Activated CD8-positive, alpha-beta T cell treated with anti-CD3 and anti-CD28 coated beads for 36 hours (primary cell): ENCODE measurements around the gene AKAP9. TPM values are rescaled to one million over a fixed set of nuclear protein-coding genes. Genes with fewer than 3 reads are reported as not detected.

Experiments
- ATAC-seq: fragments of 200-7000 bp; cut with Tn5 transposase; one replicate; pipeline ENCODE4 v1.10.0; 2021; ENCODE audit warnings: mild to moderate bottlenecking, moderate library complexity
- CTCF ChIA-PET: fragments of 350-600 bp; sonication (Branson Sonifier 250); formaldehyde crosslinking; loops from one replicate; lab custom pipeline; 2021; ENCODE audit warnings: antibody characterized with exemption; lab: Charles Lee
- POLR2A ChIA-PET: fragments of 350-600 bp; sonication (Branson Sonifier 250); formaldehyde crosslinking; loops from one replicate; lab custom pipeline; 2021; ENCODE audit warnings: antibody characterized with exemption; lab: Charles Lee
- DNase-seq: peaks from one replicate; pipeline ENCODE4 v3.0.0-alpha.2; 2020
- H3K27ac Mint-ChIP-seq: one replicate; pipeline ENCODE4 v1.8.0; 2021; ENCODE audit warnings: mild to moderate bottlenecking, mixed read lengths
- H3K27me3 Mint-ChIP-seq: one replicate; pipeline ENCODE4 v1.8.0; 2021; ENCODE audit warnings: mixed read lengths
- H3K36me3 Mint-ChIP-seq: one replicate; pipeline ENCODE4 v1.8.0; 2021; ENCODE audit warnings: low read depth, mixed read lengths
- H3K4me1 Mint-ChIP-seq: one replicate; pipeline ENCODE4 v1.8.0; 2021; ENCODE audit warnings: low read depth, mixed read lengths
- H3K4me3 Mint-ChIP-seq: one replicate; pipeline ENCODE4 v1.8.0; 2021; ENCODE audit warnings: mild to moderate bottlenecking, moderate library complexity, mixed read lengths
- H3K9me3 Mint-ChIP-seq: one replicate; pipeline ENCODE4 v1.8.0; 2021; ENCODE audit warnings: mixed read lengths
- intact Hi-C: fragments of 100-400 bp; cut with micrococcal nuclease; formaldehyde crosslinking; loops from one replicate; pipeline ENCODE4 v1.10.0; 2022
- total RNA-seq, 2 experiments: library from RNA; stranded (reverse); gene quantifications; one replicate each; pipeline ENCODE4 v1.2.3, GENCODE V29; 2021
- TF ChIP-seq, protein P1 (sequence below): fragments of 200-600 bp; IDR thresholded peaks from one replicate; pipeline ENCODE4 v1.8.0; 2022; ENCODE audit warnings: antibody characterized with exemption, mild to moderate bottlenecking

AKAP9 gene
- total RNA-seq, 2 experiments from 2014 or later = 24.8 to 28.4 TPM

DNA sequence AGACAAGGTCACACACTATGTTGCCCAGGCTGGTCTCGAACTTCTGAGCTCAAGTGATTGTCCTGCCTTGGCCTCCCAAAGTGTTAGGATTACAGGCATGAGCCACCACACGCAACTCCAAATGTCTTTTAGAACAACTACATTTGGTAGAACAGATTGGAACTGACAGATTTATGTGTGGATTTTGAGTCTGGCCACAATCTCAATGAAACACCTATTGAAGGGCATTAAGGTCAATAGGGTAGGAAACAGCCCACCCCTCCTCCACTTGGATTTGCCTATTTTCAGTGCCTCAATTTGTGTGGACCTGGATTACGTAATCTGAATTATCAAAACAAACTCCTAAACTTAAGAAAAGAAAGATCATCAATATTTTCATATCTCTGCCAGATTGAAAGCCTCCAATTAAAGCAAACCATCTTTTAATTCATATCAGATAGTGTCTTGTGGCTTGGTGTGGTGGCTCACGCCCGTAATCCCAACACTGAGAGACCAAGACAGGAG, 209.1 kb downstream of the AKAP9 start:
- H3K27ac Mint-ChIP-seq = no peak overlapping the region

DNA sequence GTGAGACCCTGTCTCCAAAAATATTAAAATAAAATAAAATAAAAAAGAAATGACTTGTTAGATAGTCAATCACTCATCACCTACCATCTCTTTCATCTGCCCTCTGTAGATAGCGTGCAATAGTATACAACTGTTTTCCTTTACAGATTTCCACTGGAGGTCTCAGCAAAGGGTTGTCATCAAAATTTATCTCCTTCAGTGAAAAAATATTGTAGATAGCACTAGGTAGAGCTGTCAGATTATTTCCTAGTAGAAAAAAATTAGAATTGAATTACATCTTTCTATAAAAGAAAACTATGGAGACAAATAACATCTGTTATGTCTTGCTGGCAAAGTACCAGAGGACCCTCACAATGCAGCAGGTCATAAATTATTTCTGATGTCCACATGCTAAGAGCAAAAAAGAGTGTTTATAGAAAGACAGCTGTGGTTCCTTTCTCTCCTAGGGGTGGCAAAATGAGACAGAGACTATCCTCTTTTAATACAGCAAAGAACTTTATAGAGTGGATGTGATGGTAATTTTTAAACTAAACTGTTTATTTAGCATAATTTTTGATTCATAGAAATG, 209.9 kb downstream of the AKAP9 start:
- CTCF ChIA-PET = interaction anchor here (0.8 kb wide), 1 partner anchor 11 kb away, joined by 3 read pairs; no protein-coding TSS in a partner anchor
- no peak for ATAC-seq

More for the DNA sequence above, 209.1 kb downstream of the AKAP9 start:
- Mint-ChIP-seq H3K36me3 (no peaks in the 10 kb centered on the region), H3K9me3 (no peaks in the 10 kb centered on the region), H3K4me3 (no peak overlapping the region), H3K4me1 (no peaks in the 10 kb centered on the region), H3K27me3 (no peaks in the 10 kb centered on the region)
- ChIA-PET CTCF (no interaction called here), POLR2A (no interaction called here)
- DNase-seq (no peak), ATAC-seq (no peak)
- intact Hi-C loops = no loop called here
- TF ChIP-seq, protein P1, sequence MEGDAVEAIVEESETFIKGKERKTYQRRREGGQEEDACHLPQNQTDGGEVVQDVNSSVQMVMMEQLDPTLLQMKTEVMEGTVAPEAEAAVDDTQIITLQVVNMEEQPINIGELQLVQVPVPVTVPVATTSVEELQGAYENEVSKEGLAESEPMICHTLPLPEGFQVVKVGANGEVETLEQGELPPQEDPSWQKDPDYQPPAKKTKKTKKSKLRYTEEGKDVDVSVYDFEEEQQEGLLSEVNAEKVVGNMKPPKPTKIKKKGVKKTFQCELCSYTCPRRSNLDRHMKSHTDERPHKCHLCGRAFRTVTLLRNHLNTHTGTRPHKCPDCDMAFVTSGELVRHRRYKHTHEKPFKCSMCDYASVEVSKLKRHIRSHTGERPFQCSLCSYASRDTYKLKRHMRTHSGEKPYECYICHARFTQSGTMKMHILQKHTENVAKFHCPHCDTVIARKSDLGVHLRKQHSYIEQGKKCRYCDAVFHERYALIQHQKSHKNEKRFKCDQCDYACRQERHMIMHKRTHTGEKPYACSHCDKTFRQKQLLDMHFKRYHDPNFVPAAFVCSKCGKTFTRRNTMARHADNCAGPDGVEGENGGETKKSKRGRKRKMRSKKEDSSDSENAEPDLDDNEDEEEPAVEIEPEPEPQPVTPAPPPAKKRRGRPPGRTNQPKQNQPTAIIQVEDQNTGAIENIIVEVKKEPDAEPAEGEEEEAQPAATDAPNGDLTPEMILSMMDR = no peak

DNA sequence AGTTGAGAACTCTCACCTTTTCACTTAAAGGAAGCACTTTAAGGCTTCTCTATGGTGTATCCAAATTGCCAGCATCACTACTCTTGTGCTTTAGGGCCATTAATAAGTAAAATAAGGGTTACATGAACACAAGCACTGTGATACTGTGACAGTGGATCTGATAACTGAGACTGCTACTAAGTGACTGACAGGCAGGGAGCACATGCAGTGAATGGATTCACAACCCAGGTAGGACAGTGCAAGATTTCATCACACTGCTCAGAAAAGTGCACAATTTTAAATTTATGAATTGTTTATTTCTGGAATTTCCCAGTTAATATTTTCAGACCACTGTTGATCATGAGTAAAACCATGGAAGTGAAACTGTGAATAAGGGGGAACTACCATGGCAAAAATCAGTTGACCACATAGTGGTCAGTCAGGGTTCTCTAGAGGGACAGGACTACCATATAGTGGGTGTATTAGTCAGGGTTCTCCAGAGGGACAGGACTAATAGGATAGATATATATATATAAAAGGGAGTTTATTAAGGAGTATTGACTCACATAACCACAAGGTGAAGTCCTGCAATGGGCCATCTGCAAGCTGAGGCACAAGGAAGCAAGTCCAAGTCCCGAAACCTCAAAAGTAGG, 214.6 kb downstream of the AKAP9 start:
- Mint-ChIP-seq H3K9me3 (no peaks in the 10 kb centered on the region), H3K27me3 (no peaks in the 10 kb centered on the region), H3K27ac (no peak overlapping the region), H3K4me1 (no peaks in the 10 kb centered on the region), H3K4me3 (no peak overlapping the region), H3K36me3 (no peaks in the 10 kb centered on the region)
- POLR2A ChIA-PET = interaction anchor here (0.9 kb wide), 1 partner anchor 21 kb away, joined by 3 read pairs; the partner anchor contains the start of gene CYP51A1
- TF ChIP-seq, protein P1 = no peak
- CTCF ChIA-PET = no interaction called here
- no peak for DNase-seq
- intact Hi-C loops = no loop called here
- no peak for ATAC-seq

More for the DNA sequence above, 209.9 kb downstream of the AKAP9 start:
- intact Hi-C loops = no loop called here
- TF ChIP-seq, protein P1 = no peak
- H3K36me3 Mint-ChIP-seq = no peaks in the 10 kb centered on the region
- POLR2A ChIA-PET = no interaction called here
- no peak overlapping the region for H3K27ac Mint-ChIP-seq
- no peaks in the 10 kb centered on the region for H3K27me3 Mint-ChIP-seq
- no peak overlapping the region for H3K4me3 Mint-ChIP-seq
- H3K9me3 Mint-ChIP-seq = no peaks in the 10 kb centered on the region
- H3K4me1 Mint-ChIP-seq = no peaks in the 10 kb centered on the region
- no peak for DNase-seq

DNA sequence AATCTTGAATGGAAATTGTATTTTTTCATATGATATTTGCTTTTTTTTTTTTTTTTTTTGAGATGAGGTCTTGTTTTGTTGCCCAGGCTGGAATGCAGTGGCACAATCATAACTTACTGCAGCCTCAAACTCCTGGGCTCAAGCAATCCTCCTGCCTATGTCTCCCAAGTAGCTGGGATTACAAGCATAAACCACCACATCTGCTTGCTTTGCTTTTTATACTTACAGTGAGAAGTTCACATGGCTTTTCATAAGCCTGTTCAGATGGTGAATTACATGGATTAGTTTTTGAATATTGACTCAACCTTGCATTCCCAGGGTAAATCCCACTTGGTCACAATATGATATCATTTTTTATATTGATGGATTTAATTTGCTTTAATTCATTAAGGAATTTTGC, 216.3 kb downstream of the AKAP9 start:
- H3K9me3 Mint-ChIP-seq = no peaks in the 10 kb centered on the region
- ChIA-PET POLR2A (no interaction called here), CTCF (no interaction called here)
- no peaks in the 10 kb centered on the region for H3K4me1 Mint-ChIP-seq
- no peak overlapping the region for H3K4me3 Mint-ChIP-seq
- ATAC-seq (no peak), DNase-seq (no peak)
- TF ChIP-seq, protein P1 = no peak
- H3K27me3 Mint-ChIP-seq = peaks cover 5% of the 10 kb centered on the region
- intact Hi-C loops = no loop called here
- no peaks in the 10 kb centered on the region for H3K36me3 Mint-ChIP-seq
- no peak overlapping the region for H3K27ac Mint-ChIP-seq
